Astrocyte (in vitro differentiated cells and primary cell): ENCODE results near the gene WDR64. TPM values are rescaled to one million over a fixed set of nuclear protein-coding genes. Genes with fewer than 3 reads are reported as not detected.

ENCODE experiments used
- DNase-seq: peaks from one replicate; pipeline ENCODE4 v3.0.0-alpha.2; 2010; ENCODE audit warnings: low read depth
- FAIRE-seq: peaks from 2 replicates; lab custom pipeline; 2011; peaks lifted over from hg19 to GRCh38; lab: Jason Lieb, UNC
- H2AFZ ChIP-seq: 2 replicates; pipeline ENCODE4 v1.6.0; 2012; ENCODE audit warnings: low read depth, low read length, inconsistent platforms
- H3K27ac ChIP-seq: 2 replicates; pipeline ENCODE4 v1.5.1; 2011; ENCODE audit warnings: low read depth, low read length, inconsistent platforms
- H3K27me3 ChIP-seq: 2 replicates; pipeline ENCODE4 v1.6.0; 2011; ENCODE audit warnings: low read length, inconsistent platforms; ENCODE audit not compliant: insufficient read depth
- H3K36me3 ChIP-seq: 2 replicates; pipeline ENCODE4 v1.5.1; 2011; ENCODE audit warnings: low read length, inconsistent platforms; ENCODE audit not compliant: insufficient read depth
- H3K4me1 ChIP-seq: 2 replicates; pipeline ENCODE4 v1.5.1; 2011; ENCODE audit warnings: low read length, inconsistent platforms; ENCODE audit not compliant: insufficient read depth
- H3K4me2 ChIP-seq: 2 replicates; pipeline ENCODE4 v1.6.0; 2012; ENCODE audit warnings: low read length, inconsistent platforms
- H3K4me3 ChIP-seq: 2 replicates; pipeline ENCODE4 v1.5.1; 2011; ENCODE audit warnings: low read depth, mild to moderate bottlenecking, low read length, inconsistent platforms; ENCODE audit not compliant: insufficient read depth
- H3K79me2 ChIP-seq: 2 replicates; pipeline ENCODE4 v1.6.0; 2012; ENCODE audit warnings: mild to moderate bottlenecking, low read length, inconsistent platforms; ENCODE audit not compliant: insufficient read depth
- H3K9ac ChIP-seq: 2 replicates; pipeline ENCODE4 v1.6.0; 2012; ENCODE audit warnings: mild to moderate bottlenecking, low read length, inconsistent platforms
- H3K9me3 ChIP-seq: 2 replicates; pipeline ENCODE4 v1.5.1; 2012; ENCODE audit warnings: low read depth, mild to moderate bottlenecking, low read length, inconsistent platforms; ENCODE audit not compliant: insufficient read depth
- H4K20me1 ChIP-seq: 2 replicates; pipeline ENCODE4 v1.6.0; 2012; ENCODE audit warnings: low read length, inconsistent platforms; ENCODE audit not compliant: insufficient read depth
- H3K27ac Mint-ChIP-seq: one replicate; pipeline ENCODE4 v1.8.0; 2021; ENCODE audit warnings: mild to moderate bottlenecking, mixed read lengths; ENCODE audit not compliant: unreplicated experiment
- H3K27me3 Mint-ChIP-seq: one replicate; pipeline ENCODE4 v1.8.0; 2021; ENCODE audit warnings: low read depth, mixed read lengths; ENCODE audit not compliant: unreplicated experiment
- H3K36me3 Mint-ChIP-seq: one replicate; pipeline ENCODE4 v1.8.0; 2021; ENCODE audit warnings: low read depth, mixed read lengths; ENCODE audit not compliant: unreplicated experiment
- H3K4me1 Mint-ChIP-seq: one replicate; pipeline ENCODE4 v1.8.0; 2021; ENCODE audit warnings: low read depth, mixed read lengths; ENCODE audit not compliant: unreplicated experiment
- H3K4me3 Mint-ChIP-seq: one replicate; pipeline ENCODE4 v1.8.0; 2021; ENCODE audit warnings: mild to moderate bottlenecking, moderate library complexity, mixed read lengths; ENCODE audit not compliant: unreplicated experiment
- H3K9me3 Mint-ChIP-seq: one replicate; pipeline ENCODE4 v1.8.0; 2021; ENCODE audit warnings: mild to moderate bottlenecking, mixed read lengths; ENCODE audit not compliant: unreplicated experiment
- EZH2 ChIP-seq: IDR thresholded peaks from 2 replicates; pipeline ENCODE4 v1.6.1; 2012; ENCODE audit warnings: mild to moderate bottlenecking, low read length, inconsistent platforms; ENCODE audit not compliant: insufficient read depth
- total RNA-seq: library from RNA; stranded (reverse); gene quantifications from 2 replicates; pipeline ENCODE4 v1.2.1, GENCODE V29; 2021
- TF ChIP-seq, protein P1 (sequence below): IDR thresholded peaks from 2 replicates; pipeline ENCODE4 v1.5.1; 2011; ENCODE audit warnings: low read depth, mild to moderate bottlenecking, inconsistent platforms, low read length, moderate library complexity; ENCODE audit not compliant: insufficient read depth

The WDR64 gene
- total RNA-seq, 1 donor from 2014 or later: not detected

DNA sequence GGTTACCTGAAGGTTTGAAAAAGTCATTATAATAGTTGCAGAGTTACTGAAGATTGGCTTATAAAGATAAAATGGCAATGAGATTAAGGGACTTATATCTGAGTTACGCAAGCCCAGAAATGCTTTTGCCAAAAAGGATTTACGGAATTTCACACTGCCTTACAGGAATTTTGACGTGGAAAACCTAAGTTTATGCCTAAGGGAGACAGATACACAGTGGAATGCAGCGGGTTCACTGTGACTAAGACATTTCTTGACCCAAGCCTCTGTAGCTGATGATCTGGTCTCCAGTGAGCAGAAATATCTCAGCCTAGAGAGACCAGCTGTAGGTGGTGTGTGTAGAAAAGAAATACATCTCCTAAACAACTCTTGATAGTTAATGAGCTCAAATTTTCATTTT lies 185.8 kb downstream of the WDR64 start:
- H3K27ac Mint-ChIP-seq: peak overlapping the region; percentile 87
- DNase-seq: peak; percentile 95
- FAIRE-seq: peak; percentile 95
- Histone ChIP-seq H3K4me3 (no peak overlapping the region), H3K9ac (no peak overlapping the region), H3K4me1 (peaks cover 3% of the 10 kb centered on the region), H3K4me2 (peak overlapping the region; percentile 44), H3K27ac (peak overlapping the region; percentile 28), H3K36me3 (no peaks in the 10 kb centered on the region), H2AFZ (no peak overlapping the region), H4K20me1 (no peaks in the 10 kb centered on the region), H3K27me3 (no peaks in the 10 kb centered on the region), H3K79me2 (no peaks in the 10 kb centered on the region), H3K9me3 (no peaks in the 10 kb centered on the region)
- no peaks in the 10 kb centered on the region for H3K9me3 Mint-ChIP-seq
- TF ChIP-seq EZH2: no peak
- TF ChIP-seq, protein P1, sequence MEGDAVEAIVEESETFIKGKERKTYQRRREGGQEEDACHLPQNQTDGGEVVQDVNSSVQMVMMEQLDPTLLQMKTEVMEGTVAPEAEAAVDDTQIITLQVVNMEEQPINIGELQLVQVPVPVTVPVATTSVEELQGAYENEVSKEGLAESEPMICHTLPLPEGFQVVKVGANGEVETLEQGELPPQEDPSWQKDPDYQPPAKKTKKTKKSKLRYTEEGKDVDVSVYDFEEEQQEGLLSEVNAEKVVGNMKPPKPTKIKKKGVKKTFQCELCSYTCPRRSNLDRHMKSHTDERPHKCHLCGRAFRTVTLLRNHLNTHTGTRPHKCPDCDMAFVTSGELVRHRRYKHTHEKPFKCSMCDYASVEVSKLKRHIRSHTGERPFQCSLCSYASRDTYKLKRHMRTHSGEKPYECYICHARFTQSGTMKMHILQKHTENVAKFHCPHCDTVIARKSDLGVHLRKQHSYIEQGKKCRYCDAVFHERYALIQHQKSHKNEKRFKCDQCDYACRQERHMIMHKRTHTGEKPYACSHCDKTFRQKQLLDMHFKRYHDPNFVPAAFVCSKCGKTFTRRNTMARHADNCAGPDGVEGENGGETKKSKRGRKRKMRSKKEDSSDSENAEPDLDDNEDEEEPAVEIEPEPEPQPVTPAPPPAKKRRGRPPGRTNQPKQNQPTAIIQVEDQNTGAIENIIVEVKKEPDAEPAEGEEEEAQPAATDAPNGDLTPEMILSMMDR: no peak
- H3K4me3 Mint-ChIP-seq: no peak overlapping the region
- peaks cover 14% of the 10 kb centered on the region for H3K4me1 Mint-ChIP-seq
- H3K27me3 Mint-ChIP-seq: peaks cover under 1% of the 10 kb centered on the region
- H3K36me3 Mint-ChIP-seq: no peaks in the 10 kb centered on the region

DNA sequence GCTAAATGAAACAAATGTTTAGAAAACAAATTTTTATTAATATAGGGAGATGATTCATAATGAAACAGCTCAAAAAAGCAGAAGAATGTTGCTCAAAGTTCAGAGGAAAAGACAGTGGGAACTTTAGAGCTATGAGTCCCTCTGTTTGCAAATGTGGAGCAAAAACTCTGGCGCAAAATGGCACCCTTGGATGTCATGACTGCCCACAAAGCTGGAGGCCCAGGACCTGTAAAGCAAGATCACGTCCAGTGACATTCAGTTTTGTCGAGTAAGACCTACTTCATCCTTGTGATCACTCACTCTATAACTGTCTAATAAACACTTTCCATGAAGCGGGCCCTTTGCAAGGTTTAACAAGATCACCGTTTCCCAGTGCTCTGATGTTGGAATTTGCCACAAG lies 186.8 kb downstream of the WDR64 start:
- no peak overlapping the region for H3K4me3 Mint-ChIP-seq
- Histone ChIP-seq H3K9ac (no peak overlapping the region), H2AFZ (no peak overlapping the region), H3K4me3 (no peak overlapping the region), H3K27me3 (no peaks in the 10 kb centered on the region), H3K27ac (no peak overlapping the region), H3K4me2 (no peak overlapping the region), H4K20me1 (no peaks in the 10 kb centered on the region), H3K4me1 (peaks cover 3% of the 10 kb centered on the region), H3K9me3 (no peaks in the 10 kb centered on the region), H3K79me2 (no peaks in the 10 kb centered on the region), H3K36me3 (no peaks in the 10 kb centered on the region)
- no peak for DNase-seq
- H3K9me3 Mint-ChIP-seq: no peaks in the 10 kb centered on the region
- H3K36me3 Mint-ChIP-seq: no peaks in the 10 kb centered on the region
- H3K27me3 Mint-ChIP-seq: no peaks in the 10 kb centered on the region
- peaks cover 15% of the 10 kb centered on the region for H3K4me1 Mint-ChIP-seq
- H3K27ac Mint-ChIP-seq: no peak overlapping the region
- TF ChIP-seq, protein P1: no peak
- TF ChIP-seq EZH2: no peak
- FAIRE-seq: no peak

DNA sequence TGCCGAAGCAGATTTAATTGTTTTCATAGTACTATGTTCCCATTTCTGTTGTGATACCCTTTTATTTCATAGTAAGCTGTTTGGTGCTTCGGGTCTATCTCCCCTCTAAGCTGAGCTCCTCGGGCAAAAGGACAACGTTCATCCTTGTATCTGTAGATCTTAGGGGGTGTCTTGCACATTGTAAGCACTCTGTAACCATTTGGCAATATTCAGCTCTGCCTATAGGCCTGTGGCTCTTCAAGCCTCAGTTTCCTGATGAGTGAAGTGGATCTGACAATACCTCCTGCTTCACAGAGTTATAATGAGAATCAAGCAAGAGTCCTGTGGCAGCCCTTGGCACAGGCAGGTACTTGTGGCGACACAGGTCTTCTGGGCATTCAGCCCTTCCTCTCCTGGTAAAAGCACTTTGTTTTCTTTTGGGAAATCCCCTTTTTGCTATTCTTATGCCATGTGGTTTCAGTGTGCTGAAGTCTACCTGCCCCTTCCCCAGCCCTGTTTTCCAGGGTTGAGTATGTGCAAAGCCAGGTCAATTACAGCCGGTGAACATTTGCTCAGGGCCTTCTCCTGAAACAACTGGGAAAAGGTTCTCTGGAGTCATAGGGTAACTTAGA lies 187.4 kb downstream of the WDR64 start:
- no peak overlapping the region for H3K27ac Mint-ChIP-seq
- H2AFZ ChIP-seq: no peak overlapping the region

More for the DNA sequence above, 187.4 kb downstream of the WDR64 start:
- Histone ChIP-seq H3K79me2 (no peaks in the 10 kb centered on the region), H3K36me3 (no peaks in the 10 kb centered on the region), H3K9me3 (no peaks in the 10 kb centered on the region), H3K27ac (no peak overlapping the region), H3K4me3 (no peak overlapping the region), H3K9ac (no peak overlapping the region), H3K4me2 (no peak overlapping the region), H3K27me3 (no peaks in the 10 kb centered on the region), H4K20me1 (no peaks in the 10 kb centered on the region), H3K4me1 (peaks cover 3% of the 10 kb centered on the region)
- TF ChIP-seq EZH2: no peak
- TF ChIP-seq, protein P1: no peak
- no peaks in the 10 kb centered on the region for H3K27me3 Mint-ChIP-seq
- H3K9me3 Mint-ChIP-seq: no peaks in the 10 kb centered on the region
- DNase-seq (no peak), FAIRE-seq (no peak)
- peaks cover 15% of the 10 kb centered on the region for H3K4me1 Mint-ChIP-seq
- no peak overlapping the region for H3K4me3 Mint-ChIP-seq
- no peaks in the 10 kb centered on the region for H3K36me3 Mint-ChIP-seq
